Measurements from ENCODE around the gene PGGT1B.

The PGGT1B gene

GRCh38 chr5:115262321-115263077 is at the start of gene PGGT1B:
Gene PGGT1B, minus strand, starts transcription at chr5:115262877. Its CDS starts 26 bp downstream, at chr5:115262851.
- H3K36me3 ChIP-seq: peaks cover 7% of the 10 kb centered on the region
- TF ChIP-seq CTCF (IDR thresholded peaks at IDR 0.05): no peak
- peaks cover 24 to 26% of the 10 kb centered on the region in 2 experiments for H3K4me1 ChIP-seq (ENCODE audit: control insufficient read depth in 1 of 2, insufficient read depth in 1 of 2, low read depth in 1 of 2, low read length in 1 of 2)
- no peaks in the 10 kb centered on the region for H3K9me3 ChIP-seq
- peak within 1 kb of the TSS; percentile 92 for H3K27ac ChIP-seq
- no peaks in the 10 kb centered on the region for H3K27me3 ChIP-seq
- peak within 1 kb of the TSS; percentile 75 to 91 for H3K4me3 ChIP-seq (ENCODE audit: low read depth in 1 of 2, low read length in 1 of 2)

- Histone ChIP-seq H3K4me1 (ENCODE audit: control insufficient read depth in 1 of 2, insufficient read depth in 1 of 2, low read depth in 1 of 2, low read length in 1 of 2) (no peaks in the 10 kb centered on the region), H3K9me3 (no peaks in the 10 kb centered on the region), H3K36me3 (no peaks in the 10 kb centered on the region), H3K27me3 (peaks cover 55% of the 10 kb centered on the region), H3K4me3 (ENCODE audit: low read depth in 1 of 2, low read length in 1 of 2) (no peak overlapping the region), H3K27ac (no peak overlapping the region)
- no peak for TF ChIP-seq CTCF (IDR thresholded peaks at IDR 0.05)
Observed at GRCh38 chr5:115309751-115310370, 47.2 kb upstream of the PGGT1B start.

GRCh38 chr5:115308815-115309214 is 46.1 kb upstream of the PGGT1B start:
- Histone ChIP-seq H3K36me3 (no peaks in the 10 kb centered on the region), H3K27ac (no peak overlapping the region), H3K27me3 (peaks cover 58% of the 10 kb centered on the region), H3K4me3 (ENCODE audit: low read depth in 1 of 2, low read length in 1 of 2) (no peak overlapping the region), H3K4me1 (ENCODE audit: control insufficient read depth in 1 of 2, insufficient read depth in 1 of 2, low read depth in 1 of 2, low read length in 1 of 2) (no peaks in the 10 kb centered on the region), H3K9me3 (no peaks in the 10 kb centered on the region)
- no peak for TF ChIP-seq CTCF (IDR thresholded peaks at IDR 0.05)

- TF ChIP-seq CTCF (IDR thresholded peaks at IDR 0.05): no peak
- Histone ChIP-seq H3K27me3 (peaks cover 57% of the 10 kb centered on the region), H3K36me3 (no peaks in the 10 kb centered on the region), H3K9me3 (no peaks in the 10 kb centered on the region), H3K4me3 (ENCODE audit: low read depth in 1 of 2, low read length in 1 of 2) (no peak overlapping the region), H3K27ac (no peak overlapping the region), H3K4me1 (ENCODE audit: control insufficient read depth in 1 of 2, insufficient read depth in 1 of 2, low read depth in 1 of 2, low read length in 1 of 2) (no peaks in the 10 kb centered on the region)
Observed at GRCh38 chr5:115306011-115306536, 43.4 kb upstream of the PGGT1B start.

GRCh38 chr5:115304496-115304895 is 41.8 kb upstream of the PGGT1B start:
- H3K27ac ChIP-seq: no peak overlapping the region
- H3K4me1 ChIP-seq (ENCODE audit: control insufficient read depth in 1 of 2, insufficient read depth in 1 of 2, low read depth in 1 of 2, low read length in 1 of 2): no peaks in the 10 kb centered on the region
- no peak overlapping the region for H3K4me3 ChIP-seq (ENCODE audit: low read depth in 1 of 2, low read length in 1 of 2)
- no peaks in the 10 kb centered on the region for H3K36me3 ChIP-seq
- H3K27me3 ChIP-seq: peaks cover 52% of the 10 kb centered on the region
- TF ChIP-seq CTCF (IDR thresholded peaks at IDR 0.05): no peak
- no peaks in the 10 kb centered on the region for H3K9me3 ChIP-seq
